IMR-90 (cell line): ENCODE results near the gene TAF10. TPM values are rescaled to one million over a fixed set of nuclear protein-coding genes. Genes with fewer than 3 reads are reported as not detected.

ENCODE experiments used
- ATAC-seq: fragments of 200-7000 bp; cut with Tn5 transposase; 2 replicates; pipeline ENCODE4 v1.9.1; 2020; ENCODE audit warnings: low read depth, mild to moderate bottlenecking, moderate library complexity
- BruUV-seq: library from RNA; stranded (reverse); fragments of 400-500 nt; replicated peaks from 2 replicates; lab custom pipeline; 2021; lab: Mats Ljungman, UMichigan
- CTCF ChIA-PET: fragments of 300-600 bp; formaldehyde crosslinking; extraction: SDS; loops from one replicate; lab custom pipeline; 2021; ENCODE audit warnings: antibody characterized with exemption; lab: Yijun Ruan, JAX
- POLR2A ChIA-PET: fragments of 300-600 bp; sonication (Branson Sonifier 250); formaldehyde crosslinking; loops from one replicate; lab custom pipeline; 2022; ENCODE audit warnings: antibody characterized with exemption; ENCODE audit not compliant: unreplicated experiment; lab: Charles Lee
- DNase-seq: peaks from one replicate; pipeline ENCODE4 v3.0.0; 2013
- H2AFZ ChIP-seq: replicated peaks from 2 replicates; pipeline ENCODE3; 2013; ENCODE audit warnings: low read length, mild to moderate bottlenecking; ENCODE audit not compliant: poor library complexity
- H2AK5ac ChIP-seq: 2 replicates; pipeline ENCODE4 v1.6.1; 2013; ENCODE audit warnings: low read depth, low read length, inconsistent platforms
- H2AK9ac ChIP-seq: replicated peaks from 2 replicates; pipeline ENCODE3; 2013; ENCODE audit warnings: mild to moderate bottlenecking, low read depth, low read length, moderate library complexity; ENCODE audit not compliant: poor library complexity
- H2BK120ac ChIP-seq: 2 replicates; pipeline ENCODE4 v1.6.1; 2013; ENCODE audit warnings: low read depth, low read length, inconsistent platforms
- H2BK15ac ChIP-seq: 3 replicates; pipeline ENCODE4 v1.6.1; 2013; ENCODE audit warnings: low read depth, low read length, inconsistent platforms
- H2BK20ac ChIP-seq: 2 replicates; pipeline ENCODE4 v1.6.1; 2013; ENCODE audit warnings: low read depth, mild to moderate bottlenecking, inconsistent platforms, low read length, moderate library complexity
- H2BK5ac ChIP-seq: 2 replicates; pipeline ENCODE4 v1.6.1; 2013; ENCODE audit warnings: mild to moderate bottlenecking, low read depth, low read length, inconsistent platforms; ENCODE audit not compliant: poor library complexity, severe bottlenecking
- H3K14ac ChIP-seq: replicated peaks from 2 replicates; pipeline ENCODE4 v1.6.1; 2013; ENCODE audit warnings: low read depth, low read length, inconsistent platforms
- H3K18ac ChIP-seq: 2 replicates; pipeline ENCODE4 v1.6.1; 2013; ENCODE audit warnings: low read depth, low read length, control low read depth
- H3K23ac ChIP-seq: 2 replicates; pipeline ENCODE4 v1.6.1; 2013; ENCODE audit warnings: low read depth, low read length, inconsistent platforms
- H3K27ac ChIP-seq: 2 replicates; pipeline ENCODE4 v1.5.1; 2013; ENCODE audit warnings: mild to moderate bottlenecking, control low read depth, low read length; ENCODE audit not compliant: insufficient read depth
- H3K27me3 ChIP-seq: 2 replicates; pipeline ENCODE4 v1.6.1; 2013; ENCODE audit warnings: low read length; ENCODE audit not compliant: control insufficient read depth, insufficient read depth
- H3K36me3 ChIP-seq: 2 replicates; pipeline ENCODE4 v1.6.1; 2013; ENCODE audit warnings: low read length, mixed read lengths; ENCODE audit not compliant: control insufficient read depth, insufficient read depth
- H3K4ac ChIP-seq: 2 replicates; pipeline ENCODE4 v1.6.1; 2013; ENCODE audit warnings: low read depth, low read length, inconsistent platforms
- H3K4me1 ChIP-seq: 2 replicates; pipeline ENCODE4 v1.6.1; 2013; ENCODE audit warnings: low read length, mixed read lengths; ENCODE audit not compliant: control insufficient read depth, insufficient read depth
- H3K4me2 ChIP-seq: 2 replicates; pipeline ENCODE4 v1.6.1; 2013; ENCODE audit warnings: low read depth, mild to moderate bottlenecking, control low read depth, low read length, moderate library complexity
- H3K4me3 ChIP-seq: 2 replicates; pipeline ENCODE4 v1.5.1; 2013; ENCODE audit warnings: low read depth, mild to moderate bottlenecking, control low read depth, low read length, moderate library complexity; ENCODE audit not compliant: insufficient read depth
- H3K56ac ChIP-seq: 2 replicates; pipeline ENCODE4 v1.6.1; 2013; ENCODE audit warnings: low read length, inconsistent platforms; ENCODE audit not compliant: insufficient read depth; ENCODE audit errors: extremely low read depth
- H3K79me1 ChIP-seq, 2 experiments: 2 replicates each; pipeline ENCODE4 v1.6.1; 2013; ENCODE audit warnings: low read length in 2 of 2, inconsistent platforms in 1 of 2, low read depth in 1 of 2
- H3K9ac ChIP-seq: 2 replicates; pipeline ENCODE4 v1.6.1; 2013; ENCODE audit warnings: low read depth, low read length, control low read depth
- H3K9me1 ChIP-seq: 2 replicates; pipeline ENCODE4 v1.6.1; 2013; ENCODE audit warnings: low read length, inconsistent platforms; ENCODE audit not compliant: insufficient read depth
- H3K9me3 ChIP-seq: 2 replicates; pipeline ENCODE4 v1.6.1; 2013; ENCODE audit warnings: low read length; ENCODE audit not compliant: control insufficient read depth, insufficient read depth
- H4K20me1 ChIP-seq: 2 replicates; pipeline ENCODE4 v1.6.1; 2013; ENCODE audit warnings: low read length, inconsistent platforms; ENCODE audit not compliant: insufficient read depth
- H4K5ac ChIP-seq: 2 replicates; pipeline ENCODE4 v1.6.1; 2013; ENCODE audit warnings: mild to moderate bottlenecking, low read depth, low read length, control low read depth
- H4K8ac ChIP-seq, 2 experiments: 2 replicates each; pipeline ENCODE4 v1.6.1; 2013; ENCODE audit warnings: low read depth in 2 of 2, low read length in 2 of 2, control low read depth in 1 of 2, inconsistent platforms in 1 of 2
- H4K91ac ChIP-seq: 2 replicates; pipeline ENCODE4 v1.6.1; 2013; ENCODE audit warnings: low read depth, low read length, inconsistent platforms; ENCODE audit not compliant: insufficient read depth
- BHLHE40 ChIP-seq: fragments of 150-350 bp; IDR thresholded peaks from 2 replicates; pipeline ENCODE4 v1.6.1; 2016; ENCODE audit warnings: mild to moderate bottlenecking, low read depth, low read length
- CEBPB ChIP-seq: IDR thresholded peaks from 2 replicates; pipeline ENCODE4 v1.6.1; 2012; ENCODE audit warnings: low read depth, low read length, improper control_type of control experiment
- CHD1 ChIP-seq: IDR thresholded peaks from 2 replicates; pipeline ENCODE4 v1.6.1; 2012; ENCODE audit warnings: low read depth, low read length, improper control_type of control experiment
- CTCF ChIP-seq: conservative IDR thresholded peaks from 2 replicates; pipeline ENCODE4 v1.5.1; 2012; ENCODE audit warnings: mild to moderate bottlenecking, low read depth, low read length, improper control_type of control experiment
- ELK1 ChIP-seq: fragments of 150-350 bp; IDR thresholded peaks from 2 replicates; pipeline ENCODE4 v1.6.1; 2016; ENCODE audit warnings: low read depth, mild to moderate bottlenecking, low read length, moderate library complexity, borderline replicate concordance
- FOS ChIP-seq: fragments of 150-350 bp; IDR thresholded peaks from 2 replicates; pipeline ENCODE4 v1.6.1; 2016; ENCODE audit warnings: low read depth, low read length
- MAZ ChIP-seq: IDR thresholded peaks from 2 replicates; pipeline ENCODE4 v1.6.1; 2012; ENCODE audit warnings: low read depth, mild to moderate bottlenecking, low read length, improper control_type of control experiment, moderate library complexity, borderline replicate concordance
- MXI1 ChIP-seq: IDR thresholded peaks from 2 replicates; pipeline ENCODE4 v1.6.1; 2012; ENCODE audit warnings: low read depth, mild to moderate bottlenecking, low read length, moderate library complexity, borderline replicate concordance
- NFE2L2 ChIP-seq: fragments of 150-350 bp; IDR thresholded peaks from 2 replicates; pipeline ENCODE4 v1.6.1; 2016; ENCODE audit warnings: low read depth, mild to moderate bottlenecking, low read length
- POLR2A ChIP-seq: IDR thresholded peaks from 2 replicates; pipeline ENCODE4 v1.6.1; 2012; ENCODE audit warnings: mild to moderate bottlenecking, low read depth, low read length
- RAD21 ChIP-seq: IDR thresholded peaks from 2 replicates; pipeline ENCODE4 v1.6.1; 2012; ENCODE audit warnings: low read length, improper control_type of control experiment
- RCOR1 ChIP-seq: IDR thresholded peaks from 2 replicates; pipeline ENCODE4 v1.6.1; 2012; ENCODE audit warnings: mild to moderate bottlenecking, low read length, improper control_type of control experiment; ENCODE audit not compliant: insufficient replicate concordance
- USF2 ChIP-seq: fragments of 150-350 bp; IDR thresholded peaks from 2 replicates; pipeline ENCODE4 v1.6.1; 2017; ENCODE audit warnings: mild to moderate bottlenecking, antibody characterized with exemption, low read length, low read depth
- WGBS, 2 experiments: methylation state at CpG; one replicate each; pipeline versions ENCODE4 v1.1.5 to v1.1.7; 2013; ENCODE audit warnings: missing lambda C conversion rate in 2 of 2; ENCODE audit not compliant: insufficient read length in 1 of 2; ENCODE audit errors: extremely low coverage in 2 of 2; 5-methylcytosine and 5-hydroxymethylcytosine counted together
- dilution Hi-C: fragments of 300-500 bp; cut with HindIII; formaldehyde crosslinking; loops from one replicate; pipeline ENCODE4 v1.14.3; 2018; ENCODE audit warnings: low sequenced_read_pairs; ENCODE audit not compliant: unreplicated experiment
- in situ Hi-C: fragments of 300-500 bp; cut with MboI; formaldehyde crosslinking; loops from 3 replicates; pipeline ENCODE4 v1.14.3; 2019; ENCODE audit warnings: low sequenced_read_pairs, inconsistent platforms, mixed read lengths
- intact Hi-C: fragments of 100-400 bp; cut with micrococcal nuclease; formaldehyde crosslinking; loops from 2 replicates; pipeline ENCODE4 v1.10.0; 2022
- polyA plus RNA-seq, 3 experiments: library from polyadenylated mRNA; depleted of rRNA; stranded (reverse); fragments of >200 nt; gene quantifications; 2 replicates each; pipeline ENCODE4 v1.2.3, GENCODE V29; 2012; ENCODE audit warnings: low replicate concordance in 1 of 3
- total RNA-seq: library from RNA; depleted of rRNA; stranded (reverse); fragments of >200 nt; gene quantifications from 2 replicates; pipeline ENCODE4 v1.2.3, GENCODE V29; 2012

Gene TAF10
- total and polyA plus RNA-seq, 2 of the 4 experiments (the other 2 are of a cell fraction), result 18.6 to 132 TPM

GRCh38 chr11:6604790-6605189, 7.2 kb downstream of the TAF10 start:
- CTCF ChIA-PET, result interaction anchor here (1.0 to 1.2 kb wide), 2 partner anchors 11 to 77 kb away, joined by 3 read pairs; no protein-coding TSS in a partner anchor
- peak overlapping the region; percentile 92; the same call in 1 of the 2 replicates for H4K91ac ChIP-seq
- peak overlapping the region; percentile 86 for H2BK5ac ChIP-seq

More at GRCh38 chr11:6604790-6605189, 7.2 kb downstream of the TAF10 start:
- peak overlapping the region; percentile 97 for H3K9ac ChIP-seq
- H3K4ac ChIP-seq, result peak overlapping the region; percentile 98; the same call in 1 of the 2 replicates
- no peak for ATAC-seq
- peaks cover 8% of the 10 kb centered on the region; the same call in 1 of the 2 replicates for H4K20me1 ChIP-seq
- H2BK20ac ChIP-seq, result 0 out of 2 replicates have a peak overlapping the region, but pooled peaks have one; percentile 2
- POLR2A ChIA-PET, result interaction anchor here (0.6 to 1.4 kb wide), 3 partner anchors 11 to 78 kb away, joined by 3 to 4 read pairs (median 4); partner anchors contain the start of gene MRPL17
- peaks cover 32% of the 10 kb centered on the region for H3K9me1 ChIP-seq
- in situ Hi-C loops, result no loop called here
- H3K23ac ChIP-seq, result peak overlapping the region; percentile 85
- H4K5ac ChIP-seq, result peak overlapping the region; percentile 3; the same call in 1 of the 2 replicates
- BruUV-seq, result no TSS peak
- TF ChIP-seq USF2 (no peak), ELK1 (no peak), MXI1 (no peak), MAZ (no peak), POLR2A (no peak), CHD1 (no peak), BHLHE40 (no peak), RCOR1 (no peak), FOS (no peak), CTCF (no peak), NFE2L2 (no peak), CEBPB (no peak), RAD21 (no peak)
- peak overlapping the region; percentile 92 for H3K4me2 ChIP-seq
- H3K79me1 ChIP-seq, result peaks cover 25 to 74% of the 10 kb centered on the region in 2 experiments
- DNase-seq, result no peak
- no peak overlapping the region for H2AFZ ChIP-seq
- peaks cover 26% of the 10 kb centered on the region for H3K4me1 ChIP-seq
- peak overlapping the region; percentile 95 for H3K56ac ChIP-seq
- dilution Hi-C loops, result no loop called here
- H3K4me3 ChIP-seq, result peak overlapping the region; percentile 90
- H3K14ac ChIP-seq, result peak overlapping the region; percentile 95
- H2BK120ac ChIP-seq, result 0 out of 2 replicates have a peak overlapping the region, but pooled peaks have one; percentile 66
- intact Hi-C loops, result loop anchor here (1.0 to 5.0 kb wide), 3 partner anchors 122 to 225 kb away; partner anchors contain the start of genes ARFIP2 and TIMM10B
- H2AK5ac ChIP-seq, result peak overlapping the region; percentile 98; the same call in 1 of the 2 replicates
- peak overlapping the region; percentile 64 to 82; a peak in 3 of 4 replicates for H4K8ac ChIP-seq
- H3K9me3 ChIP-seq, result no peaks in the 10 kb centered on the region
- H2AK9ac ChIP-seq, result peak overlapping the region; percentile 99
- H2BK15ac ChIP-seq, result peak overlapping the region; percentile 76; the same call in 1 of the 3 replicates
- H3K36me3 ChIP-seq, result peaks cover 42% of the 10 kb centered on the region
- 28% methylated on average over 3 of the region's 3 CpGs; no CpG with 5 or more reads in 1 of the 2 experiments for WGBS, 2 experiments
- no peak overlapping the region for H3K18ac ChIP-seq
- peak overlapping the region; percentile 95 for H3K27ac ChIP-seq
- H3K27me3 ChIP-seq, result no peaks in the 10 kb centered on the region
